ENCODE measurements around the gene INAVA. TPM values are rescaled to one million over a fixed set of nuclear protein-coding genes. Genes with fewer than 3 reads are reported as not detected.

The INAVA gene
- total and polyA plus RNA-seq, 2 of the 13 experiments (the other 11 are each of a cell fraction or from before 2014, with no cell fraction given): 6.0 to 13.5 TPM

- TF ChIP-seq TMF1 (CRISPR knock-in tag; IDR thresholded peaks at IDR 0.05; ENCODE audit: low read depth): no peak
- no peak for TF ChIP-seq HNRNPLL (IDR thresholded peaks at IDR 0.05; ENCODE audit: low read depth, low read length, poor library complexity, severe bottlenecking)
- TF ChIP-seq KDM5A (IDR thresholded peaks at IDR 0.05; ENCODE audit: borderline replicate concordance, low read length): no peak
- TF ChIP-seq ZNF841 (CRISPR knock-in tag; IDR thresholded peaks at IDR 0.05; ENCODE audit: borderline replicate concordance): no peak
- no peak for TF ChIP-seq ZBTB25 (CRISPR knock-in tag; IDR thresholded peaks at IDR 0.05)
- TF ChIP-seq ZNF431 (CRISPR knock-in tag; IDR thresholded peaks at IDR 0.05; ENCODE audit: borderline replicate concordance, low read depth): no peak
- TF ChIP-seq LBX2 (CRISPR knock-in tag; IDR thresholded peaks at IDR 0.05; ENCODE audit: borderline replicate concordance): no peak
- TF ChIP-seq HNRNPH1 (optimal IDR thresholded peaks at IDR 0.05; ENCODE audit: low read depth, low read length): no peak
- TF ChIP-seq ZFP90 (CRISPR knock-in tag; IDR thresholded peaks at IDR 0.05; ENCODE audit: borderline replicate concordance): no peak
- no peak for TF ChIP-seq ZNF44 (CRISPR knock-in tag; IDR thresholded peaks at IDR 0.05)
- TF ChIP-seq NFIC (IDR thresholded peaks at IDR 0.05; ENCODE audit: low read length): no peak
- no peak for TF ChIP-seq NKX3-1 (CRISPR knock-in tag; IDR thresholded peaks at IDR 0.05)
- TF ChIP-seq ZNF570 (CRISPR knock-in tag; IDR thresholded peaks at IDR 0.05; ENCODE audit: borderline replicate concordance): no peak
- no peak for TF ChIP-seq RFX3 (CRISPR knock-in tag; IDR thresholded peaks at IDR 0.05)
- TF ChIP-seq HOMEZ (CRISPR knock-in tag; IDR thresholded peaks at IDR 0.05; ENCODE audit: low read depth): no peak
- no peak for TF ChIP-seq NCOA2 (CRISPR knock-in tag; IDR thresholded peaks at IDR 0.05)
- TF ChIP-seq SATB2 (CRISPR knock-in tag; IDR thresholded peaks at IDR 0.05): no peak
- no peak for TF ChIP-seq HOXD1 (CRISPR knock-in tag; IDR thresholded peaks at IDR 0.05)
- TF ChIP-seq THAP8 (CRISPR knock-in tag; IDR thresholded peaks at IDR 0.05; ENCODE audit: borderline replicate concordance): no peak
- TF ChIP-seq MEIS1 (CRISPR knock-in tag; IDR thresholded peaks at IDR 0.05; ENCODE audit: borderline replicate concordance): no peak
- no peak for TF ChIP-seq KLF12 (CRISPR knock-in tag; IDR thresholded peaks at IDR 0.05; ENCODE audit: borderline replicate concordance)
- TF ChIP-seq AFF4 (CRISPR knock-in tag; IDR thresholded peaks at IDR 0.05): no peak
- no peak for TF ChIP-seq ZNF33B (CRISPR knock-in tag; IDR thresholded peaks at IDR 0.05)
Measured at GRCh38 chr1:200899451-200899915, 4.8 kb downstream of the INAVA start (continued).
